Measurements from ENCODE around the gene SHTN1. TPM values are rescaled to one million over a fixed set of nuclear protein-coding genes. Genes with fewer than 3 reads are reported as not detected.

The SHTN1 gene
- polyA plus RNA-seq, 1 donor (not counting 4 experiments of a cell fraction or from before 2014, with no cell fraction given): 21.3 TPM

- H3K4me2 ChIP-seq (ENCODE audit: control insufficient read depth, extremely low read depth, insufficient read depth, low read depth, low read length): peak overlapping the region; percentile 68
Observed at GRCh38 chr10:116973946-116974455, 31.0 kb downstream of the SHTN1 start.

GRCh38 chr10:116973371-116973905, 31.5 kb downstream of the SHTN1 start:
- no peaks in the 10 kb centered on the region for H3K9me1 ChIP-seq (ENCODE audit: control insufficient read depth, extremely low read depth, insufficient read depth, low read length)
- H2AFZ ChIP-seq (ENCODE audit: control insufficient read depth, low read length): no peak overlapping the region
- H3K27me3 ChIP-seq (ENCODE audit: control insufficient read depth, extremely low read depth, insufficient read depth, low read length): no peaks in the 10 kb centered on the region
- peaks cover 0 to 5% of the 10 kb centered on the region in 2 experiments for H3K36me3 ChIP-seq (ENCODE audit: control insufficient read depth in 2 of 2, extremely low read depth in 1 of 2, insufficient read depth in 2 of 2, low read length in 2 of 2)
- no peak for TF ChIP-seq EZH2 (IDR thresholded peaks at IDR 0.05; ENCODE audit: low read length)
- TF ChIP-seq CTCF (optimal IDR thresholded peaks at IDR 0.05 in 1 of 3, IDR thresholded peaks at IDR 0.05 in 1 of 3, conservative IDR thresholded peaks at IDR 0.05 in 1 of 3; ENCODE audit: extremely low read depth in 1 of 3, insufficient read depth in 2 of 3, low read length in 3 of 3): no peak
- DNase-seq (ENCODE audit: low read depth, low spot score) (no peak), FAIRE-seq (no peak)
- H3K9me3 ChIP-seq (ENCODE audit: control insufficient read depth, low read depth, low read length): no peaks in the 10 kb centered on the region
- H3K4me2 ChIP-seq (ENCODE audit: control insufficient read depth, extremely low read depth, insufficient read depth, low read depth, low read length): no peak overlapping the region
- no peak overlapping the region for H3K9ac ChIP-seq (ENCODE audit: control insufficient read depth, extremely low read depth, insufficient read depth, low read length)
- no peak overlapping the region for H3K27ac ChIP-seq (ENCODE audit: control insufficient read depth, insufficient read depth, low read length)
- H3K4me3 ChIP-seq (ENCODE audit: control insufficient read depth in 2 of 3, extremely low read depth in 1 of 3, insufficient read depth in 2 of 3, low read depth in 1 of 3, low read length in 3 of 3): no peak overlapping the region
- dilution Hi-C loops (cut with MboI; ENCODE audit: extremely low pct_ligation_motif_present, low sequenced_read_pairs): no loop called here
- peaks cover 11% of the 10 kb centered on the region for H3K79me2 ChIP-seq (ENCODE audit: control insufficient read depth, insufficient read depth, low read length)
- no peaks in the 10 kb centered on the region for H4K20me1 ChIP-seq (ENCODE audit: control insufficient read depth, extremely low read depth, insufficient read depth, low read length)
- peaks cover 16% of the 10 kb centered on the region for H3K4me1 ChIP-seq (ENCODE audit: control insufficient read depth, extremely low read depth, insufficient read depth, low read length)

More at GRCh38 chr10:116973946-116974455, 31.0 kb downstream of the SHTN1 start:
- Histone ChIP-seq H2AFZ (ENCODE audit: control insufficient read depth, low read length) (no peak overlapping the region), H3K27ac (ENCODE audit: control insufficient read depth, insufficient read depth, low read length) (no peak overlapping the region), H3K4me3 (ENCODE audit: control insufficient read depth in 2 of 3, extremely low read depth in 1 of 3, insufficient read depth in 2 of 3, low read depth in 1 of 3, low read length in 3 of 3) (no peak overlapping the region), H3K9me3 (ENCODE audit: control insufficient read depth, low read depth, low read length) (no peaks in the 10 kb centered on the region), H3K27me3 (ENCODE audit: control insufficient read depth, extremely low read depth, insufficient read depth, low read length) (no peaks in the 10 kb centered on the region), H3K9ac (ENCODE audit: control insufficient read depth, extremely low read depth, insufficient read depth, low read length) (no peak overlapping the region), H4K20me1 (ENCODE audit: control insufficient read depth, extremely low read depth, insufficient read depth, low read length) (no peaks in the 10 kb centered on the region), H3K36me3 (ENCODE audit: control insufficient read depth in 2 of 2, extremely low read depth in 1 of 2, insufficient read depth in 2 of 2, low read length in 2 of 2) (peaks cover 0 to 5% of the 10 kb centered on the region in 2 experiments), H3K4me1 (ENCODE audit: control insufficient read depth, extremely low read depth, insufficient read depth, low read length) (peaks cover 13% of the 10 kb centered on the region), H3K9me1 (ENCODE audit: control insufficient read depth, extremely low read depth, insufficient read depth, low read length) (no peaks in the 10 kb centered on the region), H3K79me2 (ENCODE audit: control insufficient read depth, insufficient read depth, low read length) (peaks cover 11% of the 10 kb centered on the region)
- no peak for DNase-seq (ENCODE audit: low read depth, low spot score)
- no peak for TF ChIP-seq CTCF (optimal IDR thresholded peaks at IDR 0.05 in 1 of 3, IDR thresholded peaks at IDR 0.05 in 1 of 3, conservative IDR thresholded peaks at IDR 0.05 in 1 of 3; ENCODE audit: extremely low read depth in 1 of 3, insufficient read depth in 2 of 3, low read length in 3 of 3)
- TF ChIP-seq EZH2 (IDR thresholded peaks at IDR 0.05; ENCODE audit: low read length): no peak
- peak; percentile 20 for FAIRE-seq
- dilution Hi-C loops (cut with MboI; ENCODE audit: extremely low pct_ligation_motif_present, low sequenced_read_pairs): no loop called here

Measured in keratinocyte (primary cell).